OCI-LY3 (cell line): Measurements from ENCODE around the gene SLC38A10.

ENCODE experiments used
- H2AFZ ChIP-seq: fragments of 200-600, 300-600 bp; shearing (Covaris generic); 2 replicates; pipeline ENCODE4 v1.6.0; 2014; ENCODE audit warnings: antibody characterized with exemption, low read depth, low read length
- H3K27ac ChIP-seq: fragments of 200-600, 300-600 bp; sonication (generic); 2 replicates; pipeline ENCODE4 v1.5.1; 2014; ENCODE audit warnings: mild to moderate bottlenecking, low read length, moderate library complexity, mixed read lengths
- H3K27me3 ChIP-seq: fragments of 200-600, 300-600 bp; sonication (generic); 2 replicates; pipeline ENCODE4 v1.6.1; 2014; ENCODE audit warnings: low read depth, low read length, mixed read lengths
- H3K36me3 ChIP-seq: fragments of 200-600, 300-600 bp; sonication (generic); replicated peaks from 2 replicates; pipeline ENCODE3; 2014; ENCODE audit warnings: low read depth, low read length, mixed read lengths
- H3K4me1 ChIP-seq: fragments of 300-600, 200-600 bp; sonication (generic); 2 replicates; pipeline ENCODE4 v1.6.1; 2014; ENCODE audit warnings: low read length, mixed read lengths
- H3K4me2 ChIP-seq: fragments of 200-600, 300-600 bp; sonication (generic); 2 replicates; pipeline ENCODE4 v1.6.1; 2014; ENCODE audit warnings: low read length, mixed read lengths
- H3K4me3 ChIP-seq: fragments of 300-600, 200-600 bp; sonication (generic); 2 replicates; pipeline ENCODE4 v1.5.1; 2014; ENCODE audit warnings: antibody characterized with exemption, mild to moderate bottlenecking, low read length, moderate library complexity
- H3K79me2 ChIP-seq: fragments of 300-600, 200-600 bp; shearing (Covaris generic); 2 replicates; pipeline ENCODE4 v1.6.1; 2014; ENCODE audit warnings: mild to moderate bottlenecking, low read length, mixed read lengths
- H3K9ac ChIP-seq: fragments of 300-600, 200-600 bp; shearing (Covaris generic); 2 replicates; pipeline ENCODE4 v1.6.0; 2014; ENCODE audit warnings: mild to moderate bottlenecking, low read length, moderate library complexity
- H3K9me3 ChIP-seq: fragments of 200-600, 300-600 bp; shearing (Covaris generic); 2 replicates; pipeline ENCODE4 v1.6.1; 2014; ENCODE audit warnings: low read length, mixed read lengths; ENCODE audit not compliant: insufficient read depth
- H4K20me1 ChIP-seq: fragments of 200-600, 300-600 bp; sonication (generic); 2 replicates; pipeline ENCODE4 v1.6.1; 2016; ENCODE audit warnings: low read length, mixed read lengths; ENCODE audit not compliant: insufficient read depth
- EZH2phosphoT487 ChIP-seq: fragments of 200-600 bp; shearing (Covaris generic); IDR thresholded peaks from 2 replicates; pipeline ENCODE4 v1.6.1; 2018; ENCODE audit warnings: antibody characterized with exemption, mixed run types, low read depth
- TF ChIP-seq, protein P1 (sequence below): fragments of 200-600, 300-600 bp; sonication (generic); IDR thresholded peaks from 2 replicates; pipeline ENCODE4 v1.5.1; 2014; ENCODE audit warnings: antibody characterized with exemption, low read length, low read depth

The SLC38A10 gene

DNA sequence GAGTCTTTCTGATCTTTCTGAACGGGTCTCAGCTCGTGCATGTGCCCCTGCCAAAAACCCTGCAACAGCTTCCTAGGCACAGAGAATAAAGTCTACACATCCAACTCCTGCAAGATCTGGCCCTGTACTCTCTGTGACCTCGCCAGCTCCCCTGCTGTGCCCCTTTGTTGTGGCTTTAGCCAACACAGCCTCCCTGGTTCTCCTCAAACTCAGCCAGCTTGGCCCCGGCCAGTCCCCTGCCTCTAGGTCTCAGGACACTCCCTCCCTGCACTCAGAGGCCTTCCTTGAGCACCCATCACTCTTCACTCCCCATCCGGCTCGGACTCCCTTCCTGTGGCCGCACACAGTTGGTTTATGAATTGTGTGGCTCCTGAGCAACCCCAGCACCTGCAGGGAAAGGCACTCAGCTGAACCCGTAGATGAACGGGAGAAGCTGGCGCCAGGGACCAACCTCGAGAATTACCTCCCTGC lies 73.7 kb downstream of the SLC38A10 start:
- Histone ChIP-seq H3K36me3 (no peaks in the 10 kb centered on the region), H2AFZ (no peak overlapping the region), H3K79me2 (peaks cover 13% of the 10 kb centered on the region), H3K4me2 (peak overlapping the region; percentile 97), H4K20me1 (no peaks in the 10 kb centered on the region), H3K27me3 (no peaks in the 10 kb centered on the region), H3K4me3 (peak overlapping the region; percentile 97), H3K4me1 (peaks cover 14% of the 10 kb centered on the region), H3K9ac (no peak overlapping the region), H3K27ac (no peak overlapping the region), H3K9me3 (no peaks in the 10 kb centered on the region)
- no peak for TF ChIP-seq EZH2phosphoT487
- TF ChIP-seq, protein P1, sequence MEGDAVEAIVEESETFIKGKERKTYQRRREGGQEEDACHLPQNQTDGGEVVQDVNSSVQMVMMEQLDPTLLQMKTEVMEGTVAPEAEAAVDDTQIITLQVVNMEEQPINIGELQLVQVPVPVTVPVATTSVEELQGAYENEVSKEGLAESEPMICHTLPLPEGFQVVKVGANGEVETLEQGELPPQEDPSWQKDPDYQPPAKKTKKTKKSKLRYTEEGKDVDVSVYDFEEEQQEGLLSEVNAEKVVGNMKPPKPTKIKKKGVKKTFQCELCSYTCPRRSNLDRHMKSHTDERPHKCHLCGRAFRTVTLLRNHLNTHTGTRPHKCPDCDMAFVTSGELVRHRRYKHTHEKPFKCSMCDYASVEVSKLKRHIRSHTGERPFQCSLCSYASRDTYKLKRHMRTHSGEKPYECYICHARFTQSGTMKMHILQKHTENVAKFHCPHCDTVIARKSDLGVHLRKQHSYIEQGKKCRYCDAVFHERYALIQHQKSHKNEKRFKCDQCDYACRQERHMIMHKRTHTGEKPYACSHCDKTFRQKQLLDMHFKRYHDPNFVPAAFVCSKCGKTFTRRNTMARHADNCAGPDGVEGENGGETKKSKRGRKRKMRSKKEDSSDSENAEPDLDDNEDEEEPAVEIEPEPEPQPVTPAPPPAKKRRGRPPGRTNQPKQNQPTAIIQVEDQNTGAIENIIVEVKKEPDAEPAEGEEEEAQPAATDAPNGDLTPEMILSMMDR = no peak

GRCh38 chr17:81219476-81220180 lies 75.5 kb downstream of the SLC38A10 start:
- H3K79me2 ChIP-seq = peaks cover 13% of the 10 kb centered on the region
- H2AFZ ChIP-seq = no peak overlapping the region
- TF ChIP-seq EZH2phosphoT487 = no peak
- TF ChIP-seq, protein P1 = no peak
- H3K27ac ChIP-seq = no peak overlapping the region
- H3K9me3 ChIP-seq = no peaks in the 10 kb centered on the region
- no peaks in the 10 kb centered on the region for H3K36me3 ChIP-seq
- no peak overlapping the region for H3K9ac ChIP-seq
- H3K27me3 ChIP-seq = no peaks in the 10 kb centered on the region
- H3K4me1 ChIP-seq = peaks cover 14% of the 10 kb centered on the region
- no peaks in the 10 kb centered on the region for H4K20me1 ChIP-seq
- no peak overlapping the region for H3K4me2 ChIP-seq
- no peak overlapping the region for H3K4me3 ChIP-seq

DNA sequence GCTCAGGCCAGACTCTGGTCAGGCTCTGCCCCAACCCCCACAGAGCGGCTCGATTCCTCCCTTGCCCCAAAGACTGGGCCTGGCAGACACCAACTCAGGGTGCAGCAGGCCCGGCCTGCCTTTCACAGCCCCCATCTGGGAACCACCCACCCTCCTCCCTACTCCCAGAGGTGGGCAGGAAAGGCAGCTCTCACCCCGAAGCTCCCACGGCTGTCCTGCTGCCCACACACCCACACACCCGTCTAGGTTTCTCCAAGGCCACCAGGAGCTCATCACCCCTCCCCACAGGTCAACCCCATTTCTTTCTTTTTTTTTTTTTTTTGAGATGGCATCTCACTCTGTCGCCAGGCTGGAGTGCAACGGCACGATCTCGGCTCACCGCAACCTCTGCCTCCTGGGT lies 76.1 kb downstream of the SLC38A10 start:
- H2AFZ ChIP-seq = no peak overlapping the region
- no peak overlapping the region for H3K27ac ChIP-seq
- no peak overlapping the region for H3K9ac ChIP-seq
- H3K4me3 ChIP-seq = no peak overlapping the region
- TF ChIP-seq EZH2phosphoT487 = no peak
- TF ChIP-seq, protein P1 = no peak
- H3K27me3 ChIP-seq = no peaks in the 10 kb centered on the region
- no peaks in the 10 kb centered on the region for H4K20me1 ChIP-seq
- peaks cover 13% of the 10 kb centered on the region for H3K79me2 ChIP-seq
- H3K4me2 ChIP-seq = no peak overlapping the region
- no peaks in the 10 kb centered on the region for H3K36me3 ChIP-seq
- peaks cover 14% of the 10 kb centered on the region for H3K4me1 ChIP-seq
- no peaks in the 10 kb centered on the region for H3K9me3 ChIP-seq

DNA sequence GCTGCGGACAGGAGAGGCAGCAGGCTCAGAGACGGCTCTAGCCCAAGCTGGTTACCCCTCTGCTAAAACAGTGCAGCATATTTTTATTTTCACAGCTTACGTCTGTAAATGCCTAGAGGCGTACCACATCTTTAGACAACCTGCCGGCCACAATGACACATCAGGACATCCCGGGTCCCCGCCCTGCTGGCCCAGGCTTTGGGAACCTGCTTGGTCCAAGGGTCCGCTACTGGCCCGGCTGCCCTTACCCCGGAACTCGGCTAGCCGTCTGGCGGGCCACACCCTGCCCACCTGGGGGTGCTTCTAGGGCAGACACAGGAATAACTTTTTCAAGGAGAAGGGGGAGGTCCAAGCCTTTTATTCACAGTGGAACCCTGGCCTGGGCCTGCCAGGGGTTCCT lies 76.6 kb downstream of the SLC38A10 start:
- Histone ChIP-seq H3K27me3 (no peaks in the 10 kb centered on the region), H3K79me2 (peaks cover 13% of the 10 kb centered on the region), H3K4me2 (no peak overlapping the region), H3K4me1 (peaks cover 10% of the 10 kb centered on the region), H4K20me1 (no peaks in the 10 kb centered on the region), H3K36me3 (no peaks in the 10 kb centered on the region), H3K9me3 (no peaks in the 10 kb centered on the region), H3K27ac (no peak overlapping the region), H3K4me3 (no peak overlapping the region), H2AFZ (no peak overlapping the region), H3K9ac (no peak overlapping the region)
- TF ChIP-seq, protein P1 = no peak
- TF ChIP-seq EZH2phosphoT487 = no peak
